ENCODE data around the gene GRM3. TPM values are rescaled to one million over a fixed set of nuclear protein-coding genes. Genes with fewer than 3 reads are reported as not detected.

Gene GRM3
- total and polyA plus RNA-seq, 2 donors (not counting 3 experiments of a cell fraction or from before 2014, with no cell fraction given) = not detected

- dilution Hi-C loops (cut with MboI; ENCODE audit: extremely low pct_ligation_motif_present, low sequenced_read_pairs) (no loop called here), intact Hi-C loops (cut with micrococcal nuclease) (no loop called here)
- TF ChIP-seq GATA2 (IDR thresholded peaks at IDR 0.05; ENCODE audit: insufficient read depth, insufficient read length, low read depth, low read length) (no peak), CTCF (IDR thresholded peaks at IDR 0.05; ENCODE audit: extremely low read depth in 1 of 2, insufficient read depth in 1 of 2, low read depth in 1 of 2, low read length in 2 of 2) (no peak), EZH2 (IDR thresholded peaks at IDR 0.05; ENCODE audit: borderline replicate concordance, low read depth, low read length, severe bottlenecking) (no peak), MYC (IDR thresholded peaks at IDR 0.05; ENCODE audit: low read depth, low read length) (no peak), MAX (IDR thresholded peaks at IDR 0.05; ENCODE audit: insufficient read depth, insufficient read length) (no peak), POLR2AphosphoS5 (IDR thresholded peaks at IDR 0.05; ENCODE audit: insufficient read depth, low read depth, low read length) (no peak), JUN (IDR thresholded peaks at IDR 0.05; ENCODE audit: borderline replicate concordance, insufficient read depth, insufficient read length, low read depth) (no peak), POLR2A (IDR thresholded peaks at IDR 0.05; ENCODE audit: low read depth, low read length) (no peak), FOS (IDR thresholded peaks at IDR 0.05; ENCODE audit: borderline replicate concordance, insufficient read depth, low read length) (no peak)
- Histone ChIP-seq H3K4me3 (replicated peaks in 1 of 3; ENCODE audit: insufficient read depth in 1 of 3, low read depth in 1 of 3, low read length in 3 of 3) (no peak overlapping the region), H3K4me1 (ENCODE audit: control insufficient read depth, extremely low read depth, insufficient read depth, low read length) (no peaks in the 10 kb centered on the region), H3K27me3 (ENCODE audit: control insufficient read depth in 2 of 2, insufficient read depth in 2 of 2, low read length in 2 of 2) (no peaks in the 10 kb centered on the region), H3K79me2 (ENCODE audit: control insufficient read depth, insufficient read depth, low read length) (no peaks in the 10 kb centered on the region), H2AFZ (ENCODE audit: low read depth, low read length) (no peak overlapping the region), H4K20me1 (replicated peaks; ENCODE audit: control insufficient read depth, extremely low read depth, insufficient read depth, low read length) (no peaks in the 10 kb centered on the region), H3K9me1 (replicated peaks; ENCODE audit: control insufficient read depth, extremely low read depth, insufficient read depth, low read length) (no peaks in the 10 kb centered on the region), H3K9ac (replicated peaks; ENCODE audit: extremely low read depth, insufficient read depth, low read length) (no peak overlapping the region), H3K4me2 (ENCODE audit: insufficient read depth, low read length) (no peak overlapping the region), H3K9me3 (replicated peaks; ENCODE audit: control insufficient read depth, insufficient read depth, low read length) (no peaks in the 10 kb centered on the region), H3K27ac (ENCODE audit: insufficient read depth, low read depth, low read length) (no peak overlapping the region), H3K36me3 (ENCODE audit: control insufficient read depth in 2 of 2, extremely low read depth in 1 of 2, insufficient read depth in 2 of 2, low read length in 2 of 2) (no peaks in the 10 kb centered on the region)
- no peak for DNase-seq (ENCODE audit: low read depth, low spot score)
- ChIA-PET CTCF (no interaction called here), POLR2A (no interaction called here)
- BruUV-seq (replicated peaks) = no TSS peak
- no peak for FAIRE-seq
Measured at GRCh38 chr7:86778271-86778670, 134.6 kb downstream of the GRM3 start.
